C1 segment of cervical spinal cord (tissue), 14 donors: ENCODE data around the gene SPRY1.
A peak's percentile ranks its signal among the peaks of the same experiment; 100 is the strongest.

Experiments
- DNase-seq, 14 donors: peaks; one replicate each; lab custom pipeline; 2025; lab: John Stamatoyannopoulos, UW

The SPRY1 gene

GRCh38 chr4:123438031-123438430 lies 41.4 kb downstream of the SPRY1 start:
- no peak for DNase-seq

DNA sequence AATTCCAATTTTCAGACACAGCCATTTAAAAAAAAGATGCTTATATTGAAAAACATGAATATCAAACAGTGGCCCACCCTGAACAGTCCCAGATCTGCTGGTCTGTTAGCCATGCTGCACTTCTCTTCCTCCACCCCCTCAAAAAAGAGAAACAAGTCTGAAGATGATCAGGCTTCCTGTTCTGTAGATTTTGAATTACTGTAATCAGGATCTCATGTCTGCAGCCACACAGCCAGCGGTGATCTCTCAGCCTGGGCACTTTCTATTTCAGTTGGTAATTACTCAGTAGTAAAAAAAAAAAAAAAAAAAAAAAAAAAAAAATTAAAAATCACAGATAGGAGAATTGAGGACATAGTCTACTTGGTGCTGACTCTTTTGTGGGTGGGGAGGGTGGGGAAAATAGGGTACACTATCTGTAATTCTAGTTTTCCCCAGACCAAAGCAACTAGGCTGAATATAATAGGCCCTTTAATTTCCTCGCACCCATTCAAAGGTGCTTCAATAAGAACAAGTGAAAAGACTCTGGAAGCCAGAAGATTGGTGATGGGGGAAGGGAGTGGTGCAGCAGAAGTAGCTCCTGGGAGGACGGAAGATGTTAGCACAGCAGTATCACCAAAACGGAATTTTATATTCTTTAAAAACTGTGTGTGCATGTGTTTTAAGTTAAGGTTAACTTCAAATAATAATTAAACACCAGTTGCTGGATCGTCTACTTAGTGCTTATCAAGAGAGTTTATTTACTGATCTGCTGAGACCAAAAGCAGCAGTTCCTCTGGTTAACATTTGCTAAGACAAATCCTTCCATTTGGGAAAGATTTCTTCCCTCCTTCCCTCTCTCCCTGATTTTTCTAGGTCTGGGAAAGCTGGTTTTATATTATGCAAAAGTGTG lies 47.0 kb downstream of the SPRY1 start:
- DNase-seq: no peak

DNA sequence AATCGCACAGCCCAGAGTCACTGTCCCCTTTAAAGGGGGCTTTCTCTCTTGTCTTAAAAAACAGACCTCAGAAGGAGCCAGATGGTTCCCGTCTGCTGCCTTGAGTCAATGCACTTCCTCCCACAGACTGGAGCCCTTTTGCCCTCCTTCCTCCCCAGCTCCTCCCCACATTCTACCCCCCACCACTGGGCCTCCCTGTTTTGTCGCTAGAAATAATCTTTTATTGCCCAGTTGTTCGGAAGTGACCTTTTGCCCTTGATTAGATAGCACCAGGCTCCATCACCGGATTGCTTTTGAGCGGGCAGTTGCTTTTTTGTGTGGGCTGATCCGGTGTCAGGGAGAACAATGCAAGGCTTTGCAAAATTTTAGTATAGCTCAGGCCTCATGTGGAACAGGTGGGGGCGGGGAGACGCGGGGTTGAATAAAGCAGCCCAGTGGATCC lies 47.7 kb downstream of the SPRY1 start:
- peak in 9 of 14 donors; percentile 2 to 66 (median 37) for DNase-seq

GRCh38 chr4:123446865-123447474 lies 50.4 kb downstream of the SPRY1 start:
- DNase-seq: no peak

GRCh38 chr4:123449362-123449761 lies 52.8 kb downstream of the SPRY1 start:
- DNase-seq: no peak

GRCh38 chr4:123449780-123450179 lies 53.2 kb downstream of the SPRY1 start:
- DNase-seq: no peak

GRCh38 chr4:123450393-123450792 lies 53.8 kb downstream of the SPRY1 start:
- no peak for DNase-seq

DNA sequence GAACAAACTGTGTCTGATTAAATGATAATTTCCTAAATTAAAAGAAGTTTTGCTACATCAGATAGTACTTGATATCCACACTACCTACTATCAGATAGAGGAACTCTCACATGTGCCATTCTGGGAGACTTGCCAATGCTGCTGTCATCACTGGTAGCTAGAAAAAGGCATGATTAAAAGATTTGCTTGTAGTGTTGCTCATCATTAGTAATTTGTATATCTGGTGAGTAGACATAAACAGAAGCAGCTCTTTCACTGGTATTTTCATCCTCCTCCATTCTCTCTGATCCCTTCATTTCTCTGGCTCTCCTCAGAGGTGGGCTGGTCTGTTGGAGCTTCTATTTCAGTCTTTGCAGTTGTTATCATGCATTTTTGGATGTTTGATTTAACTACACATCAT lies 56.0 kb downstream of the SPRY1 start:
- peak in 6 of 14 donors; percentile 4 to 42 (median 22) for DNase-seq

DNA sequence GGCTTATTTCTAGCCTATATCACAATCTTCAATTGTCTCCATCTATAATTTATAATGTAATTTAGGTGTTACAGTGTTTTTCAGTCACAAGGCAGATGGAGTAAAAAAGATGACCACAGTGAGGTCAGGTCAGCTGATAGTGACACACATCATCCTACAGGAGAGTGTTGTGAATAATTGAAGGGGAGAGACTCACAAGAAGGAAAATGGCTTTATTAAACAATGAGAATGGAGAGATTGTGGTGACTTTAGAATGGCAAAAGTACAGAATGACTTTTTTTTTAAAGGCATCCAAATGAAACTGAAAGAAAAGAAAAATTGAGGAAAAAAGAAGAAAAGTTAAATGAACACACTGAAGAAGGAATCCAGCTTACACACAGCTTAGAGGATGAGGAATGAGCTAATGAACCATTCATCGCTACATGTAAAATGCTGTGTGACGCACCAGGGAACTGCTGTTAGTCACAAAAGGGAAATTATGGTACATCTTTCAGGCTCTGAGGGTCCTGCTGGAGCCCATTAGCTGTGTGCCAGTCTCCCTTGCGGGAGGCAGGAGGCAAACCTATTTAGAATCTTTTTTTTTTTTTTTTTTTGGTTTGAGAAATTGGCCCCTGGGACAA lies 56.6 kb downstream of the SPRY1 start:
- DNase-seq: no peak
